PFSK-1 (cell line): ENCODE measurements around the gene AK2. TPM values are rescaled to one million over a fixed set of nuclear protein-coding genes. Genes with fewer than 3 reads are reported as not detected.

ENCODE experiments used
- FOXP2 ChIP-seq: optimal IDR thresholded peaks from 2 replicates; pipeline ENCODE3; 2011; ENCODE audit warnings: borderline replicate concordance, control low read depth, inconsistent platforms; ENCODE audit not compliant: insufficient read depth; ENCODE audit errors: extremely low read length, extremely low read depth
- POLR2AphosphoS5 ChIP-seq: IDR thresholded peaks from 2 replicates; pipeline ENCODE4 v1.6.1; 2012; ENCODE audit warnings: low read depth, mild to moderate bottlenecking, control low read depth, low read length, moderate library complexity
- SIN3A ChIP-seq: IDR thresholded peaks from 2 replicates; pipeline ENCODE4 v1.6.1; 2012; ENCODE audit warnings: mild to moderate bottlenecking, low read length, moderate library complexity, borderline replicate concordance; ENCODE audit not compliant: insufficient read depth
- TAF1 ChIP-seq: IDR thresholded peaks from 2 replicates; pipeline ENCODE4 v1.6.1; 2012; ENCODE audit warnings: low read length, control low read depth, borderline replicate concordance; ENCODE audit not compliant: insufficient read depth
- polyA plus RNA-seq: library from polyadenylated mRNA; unstranded; fragments of >200 nt; gene quantifications from one replicate; pipeline ENCODE4 v1.2.1, GENCODE V29; 2012; ENCODE audit warnings: low read depth, missing spikeins; ENCODE audit not compliant: insufficient read length
- TF ChIP-seq, protein P1 (sequence below), 2 experiments: IDR thresholded peaks; 2 replicates each; pipeline versions ENCODE4 v1.6.1 to v1.8.0; 2011 to 2012; ENCODE audit warnings: low read depth in 2 of 2, low read length in 2 of 2, control low read depth in 1 of 2, inconsistent platforms in 1 of 2, mild to moderate bottlenecking in 1 of 2, moderate library complexity in 1 of 2; ENCODE audit not compliant: insufficient read depth in 1 of 2

Gene AK2
- 223 TPM for polyA plus RNA-seq

DNA sequence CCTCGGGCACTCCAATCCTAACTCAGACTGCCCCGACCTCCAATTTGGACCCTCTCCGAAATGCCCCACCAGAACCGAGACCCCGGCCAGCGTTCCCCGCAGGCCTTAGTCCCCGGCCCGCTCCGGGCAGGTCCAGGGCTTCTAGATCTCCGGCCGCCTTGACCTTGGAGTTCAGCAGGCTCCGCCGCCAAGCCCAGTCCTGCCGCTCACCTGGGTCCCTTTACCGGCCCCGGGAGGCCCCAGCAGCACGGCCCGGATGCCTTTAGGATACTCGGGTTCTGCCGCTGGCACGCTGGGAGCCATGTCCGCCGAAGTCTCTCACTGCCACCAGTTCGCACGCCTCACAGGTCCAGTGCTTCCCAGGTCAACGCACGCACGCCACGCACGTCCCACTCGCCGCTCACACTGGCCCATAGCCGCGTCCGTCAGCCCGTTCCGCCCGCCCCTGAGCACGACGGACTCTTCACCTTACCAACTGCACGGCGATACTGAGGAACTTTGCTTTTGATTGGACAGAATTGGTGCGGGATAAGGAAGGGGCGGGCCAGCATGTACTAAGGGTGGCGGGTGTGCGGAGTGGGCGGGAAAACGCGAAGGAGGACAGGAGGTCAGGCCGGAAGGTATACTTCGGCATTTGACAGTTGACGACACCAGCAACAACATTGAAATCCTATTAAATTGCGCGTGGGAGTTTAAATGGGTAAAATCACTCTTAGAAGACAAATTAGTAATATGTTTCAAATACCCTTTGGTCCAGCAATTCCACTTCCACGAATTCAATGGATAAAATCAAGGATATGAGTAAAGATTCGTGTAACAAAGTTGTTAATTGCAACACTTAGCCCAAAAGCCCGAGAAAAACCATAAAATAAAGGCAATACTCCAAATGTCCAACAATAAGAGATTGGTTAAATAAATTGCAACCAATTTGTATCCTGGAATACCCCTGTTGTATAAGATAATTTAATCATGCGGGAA lies at the start of gene AK2:
Gene AK2, minus strand, starts transcription at position 358 of the 978 bp plus-strand sequence. Its CDS starts 55 bp downstream, at position 303.
- TF ChIP-seq SIN3A (no peak; the same call in 1 of the 2 replicates), TAF1 (no peak), POLR2AphosphoS5 (peak; percentile 56; the same call in 1 of the 2 replicates), FOXP2 (peak; percentile 16)
- TF ChIP-seq, protein P1, sequence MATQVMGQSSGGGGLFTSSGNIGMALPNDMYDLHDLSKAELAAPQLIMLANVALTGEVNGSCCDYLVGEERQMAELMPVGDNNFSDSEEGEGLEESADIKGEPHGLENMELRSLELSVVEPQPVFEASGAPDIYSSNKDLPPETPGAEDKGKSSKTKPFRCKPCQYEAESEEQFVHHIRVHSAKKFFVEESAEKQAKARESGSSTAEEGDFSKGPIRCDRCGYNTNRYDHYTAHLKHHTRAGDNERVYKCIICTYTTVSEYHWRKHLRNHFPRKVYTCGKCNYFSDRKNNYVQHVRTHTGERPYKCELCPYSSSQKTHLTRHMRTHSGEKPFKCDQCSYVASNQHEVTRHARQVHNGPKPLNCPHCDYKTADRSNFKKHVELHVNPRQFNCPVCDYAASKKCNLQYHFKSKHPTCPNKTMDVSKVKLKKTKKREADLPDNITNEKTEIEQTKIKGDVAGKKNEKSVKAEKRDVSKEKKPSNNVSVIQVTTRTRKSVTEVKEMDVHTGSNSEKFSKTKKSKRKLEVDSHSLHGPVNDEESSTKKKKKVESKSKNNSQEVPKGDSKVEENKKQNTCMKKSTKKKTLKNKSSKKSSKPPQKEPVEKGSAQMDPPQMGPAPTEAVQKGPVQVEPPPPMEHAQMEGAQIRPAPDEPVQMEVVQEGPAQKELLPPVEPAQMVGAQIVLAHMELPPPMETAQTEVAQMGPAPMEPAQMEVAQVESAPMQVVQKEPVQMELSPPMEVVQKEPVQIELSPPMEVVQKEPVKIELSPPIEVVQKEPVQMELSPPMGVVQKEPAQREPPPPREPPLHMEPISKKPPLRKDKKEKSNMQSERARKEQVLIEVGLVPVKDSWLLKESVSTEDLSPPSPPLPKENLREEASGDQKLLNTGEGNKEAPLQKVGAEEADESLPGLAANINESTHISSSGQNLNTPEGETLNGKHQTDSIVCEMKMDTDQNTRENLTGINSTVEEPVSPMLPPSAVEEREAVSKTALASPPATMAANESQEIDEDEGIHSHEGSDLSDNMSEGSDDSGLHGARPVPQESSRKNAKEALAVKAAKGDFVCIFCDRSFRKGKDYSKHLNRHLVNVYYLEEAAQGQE (IDR thresholded peaks at IDR 0.05; ENCODE audit: insufficient read depth in 1 of 2, low read depth in 2 of 2, low read length in 2 of 2) = no peak

DNA sequence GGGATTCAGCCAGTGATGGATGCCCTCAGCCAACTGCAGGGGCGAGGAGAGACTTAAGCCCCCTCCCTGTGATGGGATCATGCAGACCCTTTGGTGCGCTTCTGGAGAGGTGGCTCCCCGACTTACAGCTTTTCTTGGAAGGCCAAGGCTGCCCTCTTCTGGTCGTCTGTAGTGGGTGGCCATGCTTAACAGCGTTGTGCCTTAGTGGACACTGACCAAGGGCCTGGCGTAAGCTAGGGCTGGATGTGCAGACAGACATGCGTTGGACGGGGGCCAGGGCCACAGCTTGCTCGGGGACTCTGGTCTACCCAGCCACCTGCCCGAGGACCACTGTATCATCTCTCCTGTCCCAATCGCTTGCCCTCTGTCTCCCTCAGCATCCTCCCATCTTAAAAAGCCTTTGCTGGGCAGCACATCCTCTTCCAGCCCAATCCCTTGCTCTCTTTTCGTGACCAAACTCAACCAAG lies 49.7 kb upstream of the AK2 start:
- TF ChIP-seq FOXP2 = no peak
- TF ChIP-seq, protein P1 (IDR thresholded peaks at IDR 0.05; ENCODE audit: insufficient read depth in 1 of 2, low read depth in 2 of 2, low read length in 2 of 2) = 0 out of 4 replicates have a peak, but pooled peaks of 1 of the 2 experiments have one; percentile 22

DNA sequence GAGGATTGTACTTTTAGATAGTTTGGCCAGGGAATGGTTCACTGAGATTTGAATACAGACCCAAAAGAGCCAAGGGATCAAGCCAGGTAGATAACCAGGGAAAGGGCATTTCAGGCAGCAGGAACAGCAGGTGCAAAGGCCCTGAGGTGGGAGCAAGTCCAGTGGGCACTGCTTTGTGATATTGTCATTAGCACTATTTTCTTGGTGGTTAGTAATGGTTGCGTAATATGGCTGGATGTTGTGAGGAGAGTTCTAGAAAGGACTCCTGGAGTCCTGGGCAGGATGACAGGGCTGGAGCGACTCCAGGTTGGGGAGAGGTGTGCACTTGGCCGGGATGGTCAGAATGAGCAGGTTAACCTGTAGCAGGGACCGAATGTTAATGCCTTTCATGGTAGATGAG lies 48.6 kb upstream of the AK2 start:
- TF ChIP-seq SIN3A (no peak), TAF1 (no peak), FOXP2 (no peak), POLR2AphosphoS5 (no peak)
- TF ChIP-seq, protein P1 (IDR thresholded peaks at IDR 0.05; ENCODE audit: insufficient read depth in 1 of 2, low read depth in 2 of 2, low read length in 2 of 2) = no peak

DNA sequence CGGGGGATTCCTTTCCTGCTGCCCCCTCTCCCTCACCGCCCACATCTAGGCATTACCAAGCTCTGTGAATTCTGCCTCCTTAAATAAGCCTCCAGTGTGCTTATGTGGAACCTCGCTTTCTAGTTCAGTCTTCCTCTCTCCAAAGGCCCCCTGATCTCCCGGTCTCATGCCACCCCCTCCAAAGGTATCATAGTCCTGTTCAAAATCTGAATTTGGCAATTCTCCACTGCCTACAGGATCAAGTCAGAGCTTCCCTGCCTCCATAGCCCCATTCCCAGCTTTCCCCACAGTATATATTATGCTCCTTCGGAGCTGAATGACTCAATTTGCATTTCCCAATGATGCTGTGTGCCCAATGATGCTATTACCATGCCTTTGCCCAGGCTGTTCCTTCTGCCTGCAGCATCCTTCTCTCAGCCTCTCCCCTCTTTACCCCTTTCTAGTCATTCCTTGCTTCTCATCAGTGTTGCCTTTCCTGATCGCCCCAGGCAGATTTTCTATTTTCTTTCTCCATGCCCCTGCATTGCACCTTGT lies 46.0 kb upstream of the AK2 start:
- no peak for TF ChIP-seq SIN3A
- TF ChIP-seq FOXP2 = no peak
- no peak for TF ChIP-seq TAF1
- TF ChIP-seq POLR2AphosphoS5 = no peak
- TF ChIP-seq, protein P1 (IDR thresholded peaks at IDR 0.05; ENCODE audit: insufficient read depth in 1 of 2, low read depth in 2 of 2, low read length in 2 of 2) = no peak
